HT1080 (cell line): ENCODE data around the gene TP53AIP1. TPM values are rescaled to one million over a fixed set of nuclear protein-coding genes. Genes with fewer than 3 reads are reported as not detected.

Experiments used
- DNase-seq: peaks from one replicate; pipeline ENCODE4 v3.0.0-alpha.2; 2015; ENCODE audit warnings: low read depth
- polyA plus RNA-seq, 2 experiments: library from polyadenylated mRNA; depleted of rRNA; stranded (reverse); fragments of >200 nt; gene quantifications; 2 replicates each; pipeline ENCODE4 v1.2.3, GENCODE V29; 2015
- total RNA-seq: library from RNA; depleted of rRNA; stranded (reverse); fragments of >200 nt; shearing (Covaris generic); gene quantifications from 2 replicates; pipeline ENCODE4 v1.2.3, GENCODE V29; 2014; rRNA removed

TP53AIP1 gene
- total RNA-seq, result not detected in 2 replicates
- polyA plus RNA-seq (2015; cell fraction: cytosol; rRNA removed), result not detected in 2 replicates
- polyA plus RNA-seq (2015; cell fraction: nucleus; rRNA removed), result not detected in 2 replicates

GRCh38 chr11:128942817-128943427 is at the start of gene TP53AIP1:
TSS of gene TP53AIP1 (minus strand) at chr11:128942871. CDS start at chr11:128937818, 5,053 bp downstream.
- DNase-seq, result no peak

GRCh38 chr11:128988242-128988970 is 45.7 kb upstream of the TP53AIP1 start:
- DNase-seq, result no peak

GRCh38 chr11:128985880-128986279 is 43.2 kb upstream of the TP53AIP1 start:
- no peak for DNase-seq

- DNase-seq, result no peak
These were observed 40.4 kb upstream of the TP53AIP1 start for GRCh38 chr11:128983023-128983422.

GRCh38 chr11:128981254-128981653 is 38.6 kb upstream of the TP53AIP1 start:
- peak; percentile 68 for DNase-seq

GRCh38 chr11:128970598-128971190 is 28.0 kb upstream of the TP53AIP1 start:
- no peak for DNase-seq

GRCh38 chr11:128968916-128969315 is 26.2 kb upstream of the TP53AIP1 start:
- no peak for DNase-seq

- DNase-seq, result no peak
These were observed 24.9 kb upstream of the TP53AIP1 start for GRCh38 chr11:128967578-128967977.

GRCh38 chr11:128965485-128965884 is 22.8 kb upstream of the TP53AIP1 start:
- no peak for DNase-seq

- DNase-seq, result no peak
These were observed 21.8 kb upstream of the TP53AIP1 start for GRCh38 chr11:128964463-128964930.

GRCh38 chr11:128963744-128964325 is 21.2 kb upstream of the TP53AIP1 start:
- DNase-seq, result no peak

- DNase-seq, result no peak
These were observed 20.2 kb upstream of the TP53AIP1 start for GRCh38 chr11:128962896-128963295.

GRCh38 chr11:128961645-128962044 is 19.0 kb upstream of the TP53AIP1 start:
- no peak for DNase-seq

- DNase-seq, result no peak
These were observed 14.5 kb upstream of the TP53AIP1 start for GRCh38 chr11:128957202-128957482.

- DNase-seq, result peak; percentile 75
These were observed 13.9 kb upstream of the TP53AIP1 start for GRCh38 chr11:128956401-128957201.

- DNase-seq, result no peak
These were observed 13.0 kb upstream of the TP53AIP1 start for GRCh38 chr11:128955636-128956035.

- DNase-seq, result no peak
These were observed 10.5 kb upstream of the TP53AIP1 start for GRCh38 chr11:128953151-128953550.

- no peak for DNase-seq
These were observed 7.3 kb upstream of the TP53AIP1 start for GRCh38 chr11:128949791-128950454.

- no peak for DNase-seq
These were observed 5.9 kb upstream of the TP53AIP1 start for GRCh38 chr11:128948583-128948982.

GRCh38 chr11:128947773-128948172 is 5.1 kb upstream of the TP53AIP1 start:
- DNase-seq, result no peak

GRCh38 chr11:128946648-128947047 is 4.0 kb upstream of the TP53AIP1 start:
- no peak for DNase-seq
